Type B pancreatic cell (in vitro differentiated cells): ENCODE results near the gene INSR. TPM values are rescaled to one million over a fixed set of nuclear protein-coding genes. Genes with fewer than 3 reads are reported as not detected.

ENCODE experiments used
- DNase-seq: peaks from one replicate; pipeline ENCODE4 v3.0.0; 2021; ENCODE audit warnings: mixed read lengths; ENCODE audit not compliant: unreplicated experiment; ENCODE audit errors: extremely low spot score
- H3K27ac Mint-ChIP-seq: 2 replicates; pipeline ENCODE4 v1.8.0; 2021; ENCODE audit warnings: mild to moderate bottlenecking, mixed read lengths
- H3K27me3 Mint-ChIP-seq: 2 replicates; pipeline ENCODE4 v1.8.0; 2021; ENCODE audit warnings: mixed read lengths
- H3K36me3 Mint-ChIP-seq: 2 replicates; pipeline ENCODE4 v1.8.0; 2021; ENCODE audit warnings: mixed read lengths
- H3K4me1 Mint-ChIP-seq: one replicate; pipeline ENCODE4 v1.8.0; 2021; ENCODE audit warnings: mixed read lengths; ENCODE audit not compliant: unreplicated experiment
- H3K4me3 Mint-ChIP-seq: 2 replicates; pipeline ENCODE4 v1.8.0; 2021; ENCODE audit warnings: mild to moderate bottlenecking, mixed read lengths
- H3K9me3 Mint-ChIP-seq: 2 replicates; pipeline ENCODE4 v1.8.0; 2021; ENCODE audit warnings: mixed read lengths
- total RNA-seq: library from RNA; stranded (reverse); gene quantifications from 2 replicates; pipeline ENCODE4 v1.2.1, GENCODE V29; 2021; ENCODE audit warnings: low replicate concordance
- TF ChIP-seq, protein P1 (sequence below): fragments of 200-600 bp; sonication (generic); conservative IDR thresholded peaks from 2 replicates; pipeline ENCODE4 v1.5.0; 2021; ENCODE audit warnings: antibody characterized with exemption, mild to moderate bottlenecking

The INSR gene
- total RNA-seq, 1 donor from 2014 or later: 33.7 TPM

DNA sequence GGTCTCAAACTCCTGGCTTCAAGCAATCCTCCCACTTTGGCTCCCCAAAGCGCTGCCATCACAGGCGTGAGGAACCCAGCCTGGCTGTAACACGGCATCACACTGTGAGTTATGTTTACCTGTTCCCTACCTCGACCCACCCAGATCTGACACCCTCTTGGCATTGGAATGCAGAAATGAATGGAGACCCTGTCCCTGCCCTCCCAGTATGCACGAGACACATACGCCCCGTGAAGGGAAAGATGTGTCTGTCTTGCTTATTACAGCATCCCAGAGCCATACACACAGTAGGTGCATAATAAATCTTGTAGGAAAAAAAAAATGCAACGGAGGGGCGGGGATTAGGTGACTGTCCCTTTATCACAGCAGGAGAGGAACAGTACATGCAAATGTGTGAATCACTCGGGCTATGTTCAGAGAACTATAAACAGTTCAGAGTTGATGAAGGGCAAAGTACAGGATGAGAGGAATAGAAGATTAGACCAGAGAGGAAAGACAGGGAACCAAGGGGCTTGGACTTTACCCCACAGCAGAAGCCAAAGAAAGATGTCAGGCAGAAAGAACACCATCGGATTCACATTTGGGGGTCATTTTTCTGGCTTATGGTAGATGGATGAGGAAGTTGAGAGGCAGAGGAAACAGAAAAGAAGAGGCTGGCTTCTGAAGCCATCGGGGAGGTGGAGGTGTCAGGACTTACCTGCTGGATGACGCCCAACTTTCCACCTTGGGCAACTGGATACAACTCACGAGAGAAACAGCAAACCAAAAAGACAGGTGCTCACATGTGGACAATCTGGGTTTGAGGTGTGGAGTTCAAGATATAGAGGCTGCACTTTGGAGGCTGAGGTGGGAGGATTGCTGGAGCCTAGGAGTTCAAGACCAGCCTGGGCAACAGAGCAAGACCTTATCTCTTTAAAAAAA is 94.3 kb downstream of the INSR start:
- H3K27ac Mint-ChIP-seq: peak overlapping the region; percentile 84
- TF ChIP-seq, protein P1, sequence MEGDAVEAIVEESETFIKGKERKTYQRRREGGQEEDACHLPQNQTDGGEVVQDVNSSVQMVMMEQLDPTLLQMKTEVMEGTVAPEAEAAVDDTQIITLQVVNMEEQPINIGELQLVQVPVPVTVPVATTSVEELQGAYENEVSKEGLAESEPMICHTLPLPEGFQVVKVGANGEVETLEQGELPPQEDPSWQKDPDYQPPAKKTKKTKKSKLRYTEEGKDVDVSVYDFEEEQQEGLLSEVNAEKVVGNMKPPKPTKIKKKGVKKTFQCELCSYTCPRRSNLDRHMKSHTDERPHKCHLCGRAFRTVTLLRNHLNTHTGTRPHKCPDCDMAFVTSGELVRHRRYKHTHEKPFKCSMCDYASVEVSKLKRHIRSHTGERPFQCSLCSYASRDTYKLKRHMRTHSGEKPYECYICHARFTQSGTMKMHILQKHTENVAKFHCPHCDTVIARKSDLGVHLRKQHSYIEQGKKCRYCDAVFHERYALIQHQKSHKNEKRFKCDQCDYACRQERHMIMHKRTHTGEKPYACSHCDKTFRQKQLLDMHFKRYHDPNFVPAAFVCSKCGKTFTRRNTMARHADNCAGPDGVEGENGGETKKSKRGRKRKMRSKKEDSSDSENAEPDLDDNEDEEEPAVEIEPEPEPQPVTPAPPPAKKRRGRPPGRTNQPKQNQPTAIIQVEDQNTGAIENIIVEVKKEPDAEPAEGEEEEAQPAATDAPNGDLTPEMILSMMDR: no peak
- no peaks in the 10 kb centered on the region for H3K9me3 Mint-ChIP-seq
- peaks cover 19% of the 10 kb centered on the region for H3K4me1 Mint-ChIP-seq
- peak overlapping the region; percentile 85 for H3K4me3 Mint-ChIP-seq
- no peak for DNase-seq
- H3K36me3 Mint-ChIP-seq: no peaks in the 10 kb centered on the region
- peaks cover 8% of the 10 kb centered on the region for H3K27me3 Mint-ChIP-seq

DNA sequence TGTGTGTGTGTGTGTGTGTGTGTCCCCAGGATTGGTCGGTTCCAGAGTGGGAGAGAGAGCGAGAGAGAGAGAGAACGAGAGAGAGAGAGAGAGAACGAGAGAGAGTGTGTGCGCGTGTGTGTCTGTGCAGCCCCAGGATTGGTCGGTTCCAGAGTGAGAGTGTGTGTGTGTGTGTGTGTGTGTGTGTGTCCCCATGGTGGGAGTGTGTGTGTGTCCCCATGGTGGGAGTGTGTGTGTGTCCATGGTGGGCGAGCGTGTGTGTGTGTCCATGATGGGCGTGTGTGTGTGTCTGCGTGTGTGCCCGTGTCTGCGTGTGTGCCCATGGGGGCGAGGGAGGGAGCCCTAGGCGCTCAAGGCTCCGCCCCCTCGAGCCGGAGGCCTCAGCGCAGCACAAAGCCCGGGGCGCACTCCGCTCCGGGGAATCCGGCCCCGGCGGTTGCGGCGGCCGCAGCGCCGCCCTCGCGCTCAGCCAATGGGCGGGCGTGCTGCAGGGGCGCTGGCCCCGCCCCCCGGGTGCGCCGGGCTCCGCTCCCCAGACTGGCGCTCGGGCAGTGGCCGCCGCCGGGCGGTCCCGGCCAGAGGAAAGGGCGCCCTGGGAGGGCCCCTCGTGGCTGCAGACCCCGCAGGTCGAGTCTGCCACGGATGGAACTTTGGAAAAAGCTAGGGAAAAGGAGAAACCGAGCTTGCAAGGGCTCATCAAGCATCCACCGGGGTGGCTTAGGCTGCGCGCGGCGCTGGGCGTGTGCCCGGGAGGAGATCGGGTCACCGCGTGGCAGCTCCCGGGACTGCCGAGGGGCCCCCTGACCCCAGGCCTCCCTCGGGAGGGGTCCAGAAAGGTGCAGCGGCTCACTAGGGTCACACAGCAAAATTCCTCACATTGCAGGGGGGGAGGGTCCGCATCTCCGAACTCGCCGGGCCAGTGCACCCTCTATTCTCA is 96.2 kb downstream of the INSR start:
- H3K27me3 Mint-ChIP-seq: peaks cover 8% of the 10 kb centered on the region
- H3K9me3 Mint-ChIP-seq: no peaks in the 10 kb centered on the region
- TF ChIP-seq, protein P1: peak; percentile 62
- H3K4me1 Mint-ChIP-seq: peaks cover 13% of the 10 kb centered on the region
- H3K4me3 Mint-ChIP-seq: peak overlapping the region; percentile 91
- no peaks in the 10 kb centered on the region for H3K36me3 Mint-ChIP-seq
- peak; percentile 93 for DNase-seq
- H3K27ac Mint-ChIP-seq: peak overlapping the region; percentile 99

DNA sequence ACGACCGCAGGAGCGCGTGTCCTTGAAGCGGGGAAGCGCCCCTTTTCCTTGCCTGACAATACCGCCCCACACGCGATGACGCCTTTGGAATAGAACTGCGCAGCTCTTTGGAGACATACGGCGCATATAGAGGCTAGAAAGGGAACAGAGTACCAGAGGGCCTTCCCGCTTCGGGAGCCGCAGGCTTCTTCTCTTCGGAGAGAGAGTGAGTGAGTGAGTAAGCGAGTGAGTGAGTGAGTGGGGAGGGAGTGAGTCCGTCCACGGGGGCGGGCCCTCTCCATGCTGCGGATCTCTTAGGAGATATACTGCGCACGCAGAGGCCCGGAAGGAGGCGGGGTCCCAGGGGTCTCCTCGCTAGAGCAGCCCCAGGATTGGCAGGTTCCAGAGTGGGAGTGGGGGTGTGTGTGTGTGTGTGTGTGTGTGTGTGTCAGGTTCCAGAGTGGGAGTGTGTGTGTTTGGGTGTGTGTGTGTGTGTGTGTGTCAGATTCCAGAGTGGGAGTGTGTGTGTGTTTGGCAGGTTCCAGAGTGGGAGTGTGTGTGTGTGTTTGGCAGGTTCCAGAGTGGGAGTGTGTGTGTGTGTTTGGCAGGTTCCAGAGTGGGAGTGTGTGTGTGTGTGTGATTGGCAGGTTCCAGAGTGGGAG is 97.0 kb downstream of the INSR start:
- peak overlapping the region; percentile 91 for H3K4me3 Mint-ChIP-seq
- DNase-seq: peak; percentile 91
- H3K36me3 Mint-ChIP-seq: no peaks in the 10 kb centered on the region
- H3K9me3 Mint-ChIP-seq: no peaks in the 10 kb centered on the region
- peaks cover 13% of the 10 kb centered on the region for H3K4me1 Mint-ChIP-seq
- peaks cover 8% of the 10 kb centered on the region for H3K27me3 Mint-ChIP-seq
- H3K27ac Mint-ChIP-seq: peak overlapping the region; percentile 99
- TF ChIP-seq, protein P1: no peak

DNA sequence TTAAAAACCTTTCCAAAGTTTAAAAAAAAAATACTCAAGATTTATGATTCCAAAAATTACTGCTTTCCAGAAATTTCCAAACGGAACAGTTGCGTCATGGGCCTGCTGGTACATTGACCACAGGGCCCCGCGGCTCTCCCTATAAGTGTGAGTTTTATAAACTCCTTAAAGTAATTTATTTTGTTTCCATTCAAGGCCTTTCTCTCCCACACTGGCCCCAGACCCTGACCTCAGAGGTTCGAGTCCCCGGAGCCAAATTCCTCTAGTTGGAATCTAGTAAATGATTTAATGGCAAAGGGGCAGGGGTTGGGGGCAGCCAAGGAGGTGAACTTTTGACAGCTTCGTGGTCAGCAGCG is 97.5 kb downstream of the INSR start:
- Mint-ChIP-seq H3K4me3 (peak overlapping the region; percentile 91), H3K9me3 (no peaks in the 10 kb centered on the region), H3K27me3 (peaks cover 8% of the 10 kb centered on the region), H3K4me1 (peaks cover 13% of the 10 kb centered on the region), H3K36me3 (no peaks in the 10 kb centered on the region), H3K27ac (peak overlapping the region; percentile 99)
- TF ChIP-seq, protein P1: no peak
- no peak for DNase-seq

DNA sequence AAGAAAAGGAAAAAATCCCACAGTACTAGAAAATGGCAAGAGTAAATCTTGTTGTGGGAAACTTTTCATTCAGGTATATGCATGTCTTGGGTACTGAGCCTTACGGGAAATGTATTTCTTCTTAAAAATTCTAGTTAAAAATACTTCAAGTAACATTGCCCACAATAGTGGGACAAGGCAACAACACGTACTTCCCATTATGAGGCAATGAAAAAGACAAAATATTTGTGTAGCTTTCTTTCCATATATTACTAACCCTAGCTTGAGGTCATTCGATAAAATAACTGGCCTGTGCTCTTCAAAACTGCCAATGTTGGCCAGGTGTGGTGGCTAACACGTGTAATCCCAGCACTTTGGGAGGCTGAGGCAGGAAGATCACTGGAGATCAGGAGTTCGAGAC is 99.2 kb downstream of the INSR start:
- DNase-seq: no peak
- Mint-ChIP-seq H3K9me3 (no peaks in the 10 kb centered on the region), H3K27ac (no peak overlapping the region), H3K4me3 (no peak overlapping the region), H3K36me3 (no peaks in the 10 kb centered on the region), H3K27me3 (peaks cover 8% of the 10 kb centered on the region), H3K4me1 (peaks cover 12% of the 10 kb centered on the region)
- TF ChIP-seq, protein P1: no peak
